Measurements from ENCODE around the gene GRK6.

GRK6 gene

GRCh38 chr5:177426566-177427210 is at the start of gene GRK6:
Gene GRK6, plus strand, starts transcription at chr5:177426676. Its CDS starts 170 bp downstream, at chr5:177426846.
- in situ Hi-C loops (cut with MboI; ENCODE audit: low sequenced_read_pairs), result no loop called here

GRCh38 chr5:177377851-177378776 is 48.4 kb upstream of the GRK6 start:
- in situ Hi-C loops (cut with MboI; ENCODE audit: low sequenced_read_pairs), result no loop called here

GRCh38 chr5:177378884-177379883 is 47.3 kb upstream of the GRK6 start:
- in situ Hi-C loops (cut with MboI; ENCODE audit: low sequenced_read_pairs), result no loop called here

GRCh38 chr5:177380805-177381126 is 45.7 kb upstream of the GRK6 start:
- in situ Hi-C loops (cut with MboI; ENCODE audit: low sequenced_read_pairs), result no loop called here

- in situ Hi-C loops (cut with MboI; ENCODE audit: low sequenced_read_pairs), result no loop called here
Observed at GRCh38 chr5:177382423-177383029, 44.0 kb upstream of the GRK6 start.

- in situ Hi-C loops (cut with MboI; ENCODE audit: low sequenced_read_pairs), result no loop called here
Observed at GRCh38 chr5:177383181-177383580, 43.3 kb upstream of the GRK6 start.

GRCh38 chr5:177384134-177384533 is 42.3 kb upstream of the GRK6 start, which contains the start of gene SLC34A1:
Gene SLC34A1, plus strand, starts transcription at chr5:177384434. Its CDS starts 1,308 bp downstream, at chr5:177385742.
- in situ Hi-C loops (cut with MboI; ENCODE audit: low sequenced_read_pairs), result no loop called here

GRCh38 chr5:177385720-177386119 is 40.8 kb upstream of the GRK6 start:
- in situ Hi-C loops (cut with MboI; ENCODE audit: low sequenced_read_pairs), result no loop called here

GRCh38 chr5:177386542-177386941 is 39.9 kb upstream of the GRK6 start:
- in situ Hi-C loops (cut with MboI; ENCODE audit: low sequenced_read_pairs), result no loop called here

GRCh38 chr5:177387405-177387804 is 39.1 kb upstream of the GRK6 start:
- in situ Hi-C loops (cut with MboI; ENCODE audit: low sequenced_read_pairs), result no loop called here

- in situ Hi-C loops (cut with MboI; ENCODE audit: low sequenced_read_pairs), result no loop called here
Observed at GRCh38 chr5:177388521-177389052, 37.9 kb upstream of the GRK6 start.

GRCh38 chr5:177389241-177390169 is 37.0 kb upstream of the GRK6 start:
- in situ Hi-C loops (cut with MboI; ENCODE audit: low sequenced_read_pairs), result no loop called here

- in situ Hi-C loops (cut with MboI; ENCODE audit: low sequenced_read_pairs), result no loop called here
Observed at GRCh38 chr5:177390363-177391300, 35.8 kb upstream of the GRK6 start.

- in situ Hi-C loops (cut with MboI; ENCODE audit: low sequenced_read_pairs), result no loop called here
Observed at GRCh38 chr5:177392765-177393164, 33.7 kb upstream of the GRK6 start.

GRCh38 chr5:177393206-177393765 is 33.2 kb upstream of the GRK6 start:
- in situ Hi-C loops (cut with MboI; ENCODE audit: low sequenced_read_pairs), result no loop called here

GRCh38 chr5:177393990-177394389 is 32.5 kb upstream of the GRK6 start:
- in situ Hi-C loops (cut with MboI; ENCODE audit: low sequenced_read_pairs), result no loop called here

- in situ Hi-C loops (cut with MboI; ENCODE audit: low sequenced_read_pairs), result no loop called here
Observed at GRCh38 chr5:177396078-177396477, 30.4 kb upstream of the GRK6 start.

- in situ Hi-C loops (cut with MboI; ENCODE audit: low sequenced_read_pairs), result no loop called here
Observed at GRCh38 chr5:177396807-177397206, 29.7 kb upstream of the GRK6 start.
